ENCODE results near the gene PLXNB1.

The PLXNB1 gene

GRCh38 chr3:48476426-48477053 lies 46.7 kb upstream of the PLXNB1 start:
- TF ChIP-seq FOXP2 (optimal IDR thresholded peaks at IDR 0.05; ENCODE audit: borderline replicate concordance, extremely low read depth, extremely low read length, insufficient read depth) (no peak), TAF1 (IDR thresholded peaks at IDR 0.05; ENCODE audit: borderline replicate concordance, insufficient read depth, low read length) (no peak), SIN3A (IDR thresholded peaks at IDR 0.05; ENCODE audit: borderline replicate concordance, insufficient read depth, low read length) (no peak), POLR2AphosphoS5 (IDR thresholded peaks at IDR 0.05; ENCODE audit: low read depth, low read length) (no peak), REST (IDR thresholded peaks at IDR 0.05; ENCODE audit: insufficient read depth in 1 of 2, low read depth in 2 of 2, low read length in 2 of 2) (no peak)

- TF ChIP-seq SIN3A (IDR thresholded peaks at IDR 0.05; ENCODE audit: borderline replicate concordance, insufficient read depth, low read length) (no peak), TAF1 (IDR thresholded peaks at IDR 0.05; ENCODE audit: borderline replicate concordance, insufficient read depth, low read length) (no peak), FOXP2 (optimal IDR thresholded peaks at IDR 0.05; ENCODE audit: borderline replicate concordance, extremely low read depth, extremely low read length, insufficient read depth) (no peak), REST (IDR thresholded peaks at IDR 0.05; ENCODE audit: insufficient read depth in 1 of 2, low read depth in 2 of 2, low read length in 2 of 2) (no peak), POLR2AphosphoS5 (IDR thresholded peaks at IDR 0.05; ENCODE audit: low read depth, low read length) (no peak)
These were observed 45.3 kb upstream of the PLXNB1 start for GRCh38 chr3:48475188-48475587.

GRCh38 chr3:48474619-48475018 lies 44.7 kb upstream of the PLXNB1 start:
- no peak for TF ChIP-seq TAF1 (IDR thresholded peaks at IDR 0.05; ENCODE audit: borderline replicate concordance, insufficient read depth, low read length)
- no peak for TF ChIP-seq FOXP2 (optimal IDR thresholded peaks at IDR 0.05; ENCODE audit: borderline replicate concordance, extremely low read depth, extremely low read length, insufficient read depth)
- no peak for TF ChIP-seq SIN3A (IDR thresholded peaks at IDR 0.05; ENCODE audit: borderline replicate concordance, insufficient read depth, low read length)
- TF ChIP-seq POLR2AphosphoS5 (IDR thresholded peaks at IDR 0.05; ENCODE audit: low read depth, low read length) = no peak
- no peak for TF ChIP-seq REST (IDR thresholded peaks at IDR 0.05; ENCODE audit: insufficient read depth in 1 of 2, low read depth in 2 of 2, low read length in 2 of 2)

GRCh38 chr3:48473617-48473952 lies 43.7 kb upstream of the PLXNB1 start:
- TF ChIP-seq TAF1 (IDR thresholded peaks at IDR 0.05; ENCODE audit: borderline replicate concordance, insufficient read depth, low read length) (no peak), POLR2AphosphoS5 (IDR thresholded peaks at IDR 0.05; ENCODE audit: low read depth, low read length) (no peak), FOXP2 (optimal IDR thresholded peaks at IDR 0.05; ENCODE audit: borderline replicate concordance, extremely low read depth, extremely low read length, insufficient read depth) (no peak), SIN3A (IDR thresholded peaks at IDR 0.05; ENCODE audit: borderline replicate concordance, insufficient read depth, low read length) (no peak), REST (IDR thresholded peaks at IDR 0.05; ENCODE audit: insufficient read depth in 1 of 2, low read depth in 2 of 2, low read length in 2 of 2) (no peak)

Data from PFSK-1 (cell line).